Stimulated activated CD4-positive, alpha-beta T cell treated with anti-CD3 and anti-CD28 coated beads, Interleukin-15, amount 100 ng/mL, for 48 hours (primary cell): Measurements from ENCODE around the gene SEPTIN5.

ENCODE experiments used
- DNase-seq, 2 donors: peaks; one replicate each; pipeline ENCODE4 v3.0.0-alpha.2; 2020; ENCODE audit warnings: low read depth in 2 of 2

The SEPTIN5 gene

GRCh38 chr22:19748139-19748538, 33.8 kb downstream of the SEPTIN5 start:
- DNase-seq = no peak

DNA sequence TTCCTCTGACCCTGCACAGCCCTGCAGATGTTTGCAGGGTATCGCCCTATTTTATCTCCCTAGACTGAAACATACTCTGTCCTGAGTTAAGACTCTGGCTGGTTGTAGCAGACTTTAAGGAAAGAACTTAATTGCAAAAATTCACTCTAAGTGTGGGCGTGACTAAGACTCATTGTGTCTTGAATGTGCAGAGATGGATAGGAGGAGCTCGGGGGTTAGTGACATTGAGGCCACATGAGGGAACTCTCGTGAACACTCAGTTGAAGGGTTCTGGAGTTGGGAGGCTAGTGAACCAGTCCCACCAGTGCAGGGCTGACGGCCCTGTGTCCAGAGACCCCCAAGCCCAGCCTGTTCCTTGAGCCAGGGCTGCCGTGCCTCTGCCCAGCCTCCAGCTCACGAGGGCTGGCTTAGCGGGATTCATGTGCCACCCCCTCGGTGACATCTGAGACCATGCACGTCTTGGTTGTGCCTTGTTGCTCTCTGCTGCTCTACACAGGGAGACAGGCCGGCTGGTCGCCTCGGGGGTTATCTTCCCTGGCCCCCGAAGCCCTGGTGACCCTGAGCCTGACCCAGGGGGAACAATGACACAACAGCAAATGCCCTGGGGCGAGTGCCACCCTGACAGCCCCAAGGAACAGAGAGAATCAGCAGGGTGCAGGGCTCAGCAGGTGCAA, 34.8 kb downstream of the SEPTIN5 start:
- no peak for DNase-seq

- DNase-seq = no peak
Measured at GRCh38 chr22:19749876-19750275, 35.6 kb downstream of the SEPTIN5 start.

- no peak for DNase-seq
Measured at GRCh38 chr22:19750507-19751490, 36.5 kb downstream of the SEPTIN5 start.

DNA sequence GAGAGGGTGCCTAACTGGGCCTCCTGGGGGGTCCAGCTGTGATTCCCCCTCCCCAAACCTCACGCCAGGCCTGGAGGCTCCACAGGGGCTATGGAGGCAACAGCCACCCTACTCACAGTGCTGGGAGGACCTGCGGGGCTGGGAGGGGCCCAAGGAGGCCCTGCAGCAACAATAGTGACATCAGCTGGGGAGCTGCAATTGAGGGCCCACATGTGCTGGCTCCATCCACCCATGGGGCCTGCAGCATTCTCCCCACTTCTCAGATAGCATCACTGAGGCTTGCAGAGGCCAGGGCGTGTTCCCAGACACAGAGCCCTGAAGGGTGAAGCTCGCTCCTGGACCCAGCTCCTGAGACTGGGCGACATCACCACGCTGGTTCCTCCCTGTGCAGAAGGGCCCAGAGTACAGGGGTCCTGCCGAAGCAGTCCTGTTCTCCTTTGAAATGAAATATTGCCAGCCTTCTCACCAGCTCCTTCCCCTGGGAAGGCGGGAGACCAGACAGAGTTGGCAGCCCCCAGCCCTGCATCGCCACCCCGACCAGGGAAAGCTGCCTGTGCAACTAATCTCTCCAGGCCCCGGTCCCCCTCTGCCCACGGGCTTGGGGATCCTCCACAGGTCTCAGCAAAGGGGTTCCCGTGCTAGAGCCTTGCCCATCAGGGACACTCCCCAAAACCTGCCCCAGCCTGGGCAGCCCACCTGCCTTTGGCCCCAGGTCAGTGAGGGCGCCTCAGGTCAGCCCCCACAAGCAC, 37.4 kb downstream of the SEPTIN5 start:
- no peak for DNase-seq

- no peak for DNase-seq
Measured at GRCh38 chr22:19753090-19753842, 39.0 kb downstream of the SEPTIN5 start.

DNA sequence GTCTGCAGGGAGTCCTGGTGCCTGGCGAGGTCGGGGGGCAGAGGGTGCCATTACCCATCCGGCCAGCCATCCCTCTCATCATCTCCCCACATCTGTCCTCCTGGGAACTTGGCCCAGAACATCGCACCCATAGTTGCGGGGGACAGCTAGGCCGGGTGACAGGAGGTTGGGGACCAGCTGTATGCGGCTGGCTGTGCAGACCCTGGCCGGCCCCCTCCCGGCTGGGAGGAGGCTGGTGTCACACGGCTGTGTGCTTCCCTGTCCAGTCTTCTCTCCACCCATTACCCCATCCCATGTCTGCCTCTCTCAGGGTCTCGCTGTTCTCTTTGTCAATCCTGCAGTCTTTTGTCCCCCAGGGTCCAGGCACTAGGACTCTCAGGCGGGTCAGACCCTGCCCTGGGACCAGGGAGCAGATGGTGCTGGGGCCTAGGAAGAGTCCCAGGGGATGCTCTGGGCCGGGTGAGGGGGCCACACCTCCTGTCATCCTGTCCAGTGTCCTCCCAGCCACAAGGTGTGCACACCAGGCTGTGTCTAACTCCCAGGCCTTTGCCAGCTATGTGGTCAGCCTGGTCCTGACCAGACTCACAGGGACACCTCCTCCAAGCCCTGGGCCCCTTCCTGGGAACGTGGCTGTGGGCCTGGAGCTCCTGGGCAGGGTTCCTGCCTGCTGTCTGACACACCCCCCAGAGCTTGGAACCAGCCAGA, 39.8 kb downstream of the SEPTIN5 start:
- DNase-seq = no peak

GRCh38 chr22:19754701-19755144, 40.4 kb downstream of the SEPTIN5 start:
- no peak for DNase-seq

DNA sequence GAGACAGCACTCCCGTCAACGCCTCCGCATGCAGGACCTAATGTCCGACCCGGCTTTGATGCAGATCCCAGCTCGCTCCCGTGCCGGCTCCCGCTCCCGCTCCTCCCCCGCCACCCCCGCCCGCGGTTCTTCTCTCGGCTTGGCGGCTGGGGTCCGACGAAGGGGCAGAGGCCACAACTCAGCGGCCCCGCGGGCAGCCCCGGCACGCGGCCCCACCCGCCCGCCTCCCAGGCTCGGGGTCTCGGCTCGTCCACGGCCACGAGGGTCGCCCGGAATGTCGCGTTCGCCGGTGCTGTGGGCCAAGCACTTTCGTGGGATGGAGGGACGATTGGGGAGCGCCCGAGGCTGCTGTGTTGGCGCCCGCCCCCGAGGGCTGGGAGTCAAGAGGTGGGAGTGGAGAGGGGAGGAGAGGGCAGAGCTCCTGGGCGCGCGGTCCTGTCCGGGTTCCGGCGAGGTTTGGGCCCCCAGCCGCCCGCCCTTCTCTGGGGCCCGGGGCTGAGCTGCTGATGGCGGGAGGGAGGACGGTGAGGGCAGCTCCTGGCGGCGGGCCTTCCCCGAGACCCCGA, 40.9 kb downstream of the SEPTIN5 start:
- DNase-seq = no peak

- DNase-seq = no peak
Measured at GRCh38 chr22:19755722-19756287, 41.5 kb downstream of the SEPTIN5 start.

DNA sequence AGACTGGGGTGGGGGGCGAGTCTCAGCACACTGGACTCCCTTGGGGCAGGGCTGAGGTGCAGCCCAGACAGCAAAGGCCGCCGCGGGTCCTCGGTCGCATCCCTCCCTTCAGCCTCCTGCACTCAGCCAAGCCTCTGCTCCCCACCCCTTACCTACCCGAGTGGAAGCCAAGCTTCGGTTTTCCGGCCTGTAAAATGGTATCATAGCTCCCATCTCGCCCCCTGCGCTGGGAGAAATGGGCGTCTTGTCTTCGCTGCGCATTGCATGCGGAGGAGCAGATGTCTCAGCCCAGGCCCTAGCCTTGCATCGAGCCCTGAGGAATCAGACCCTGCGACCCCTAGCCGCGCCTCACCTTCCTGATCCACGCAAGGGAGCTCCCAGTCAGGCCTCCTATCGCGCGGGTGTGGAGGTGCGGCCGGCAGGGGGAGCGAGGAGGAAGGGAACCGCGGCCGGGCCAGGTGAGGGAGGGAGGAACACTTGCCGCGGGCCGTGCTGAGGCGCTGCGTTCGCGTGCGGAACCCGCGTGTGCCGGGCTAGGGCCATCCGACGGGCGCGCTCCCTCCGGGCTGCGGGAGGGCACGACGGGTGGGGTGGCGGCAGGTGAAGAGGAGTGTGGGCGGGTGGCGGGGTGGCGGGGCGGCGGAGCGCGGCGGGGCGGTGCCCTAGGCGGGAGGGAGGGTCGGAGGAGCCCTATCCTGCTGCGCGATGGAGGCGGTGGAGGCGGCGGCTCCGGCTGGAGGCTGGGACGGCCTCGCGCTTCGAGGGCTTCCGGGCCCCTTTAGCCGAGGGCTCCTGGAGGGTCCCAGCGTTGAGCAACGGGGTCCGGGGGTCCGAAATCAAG, 42.2 kb downstream of the SEPTIN5 start:
- peak; percentile 24 to 49 for DNase-seq

GRCh38 chr22:19757140-19757984, 43.1 kb downstream of the SEPTIN5 start:
- DNase-seq = no peak

- no peak for DNase-seq
Measured at GRCh38 chr22:19757985-19758895, 43.9 kb downstream of the SEPTIN5 start.

DNA sequence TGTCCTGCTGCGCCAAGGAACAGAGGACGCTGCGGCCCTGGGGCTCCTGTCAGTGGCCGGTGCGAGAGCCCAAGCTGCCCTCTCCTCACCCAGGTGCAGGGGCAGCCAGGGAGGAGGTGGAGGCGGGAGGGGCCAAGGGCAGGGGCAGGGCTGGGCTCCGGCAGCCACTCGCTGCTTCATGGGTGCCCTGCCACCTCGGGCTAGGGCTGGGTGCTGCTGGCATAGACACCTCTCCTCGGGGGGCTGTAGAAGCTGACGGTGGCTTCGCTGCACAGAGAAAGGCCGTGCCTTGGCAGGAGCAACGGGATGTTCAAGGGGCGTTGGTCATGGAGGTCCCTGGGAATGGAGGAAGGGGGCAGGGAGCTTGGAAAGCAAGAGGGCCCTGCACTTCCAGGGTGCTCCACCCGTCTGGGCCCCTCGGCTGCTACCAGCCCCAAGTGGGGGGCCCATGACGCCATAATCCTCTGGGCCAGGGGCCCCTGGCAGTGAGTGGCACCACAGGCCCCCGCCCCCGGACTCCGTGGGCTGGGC, 44.7 kb downstream of the SEPTIN5 start:
- no peak for DNase-seq

DNA sequence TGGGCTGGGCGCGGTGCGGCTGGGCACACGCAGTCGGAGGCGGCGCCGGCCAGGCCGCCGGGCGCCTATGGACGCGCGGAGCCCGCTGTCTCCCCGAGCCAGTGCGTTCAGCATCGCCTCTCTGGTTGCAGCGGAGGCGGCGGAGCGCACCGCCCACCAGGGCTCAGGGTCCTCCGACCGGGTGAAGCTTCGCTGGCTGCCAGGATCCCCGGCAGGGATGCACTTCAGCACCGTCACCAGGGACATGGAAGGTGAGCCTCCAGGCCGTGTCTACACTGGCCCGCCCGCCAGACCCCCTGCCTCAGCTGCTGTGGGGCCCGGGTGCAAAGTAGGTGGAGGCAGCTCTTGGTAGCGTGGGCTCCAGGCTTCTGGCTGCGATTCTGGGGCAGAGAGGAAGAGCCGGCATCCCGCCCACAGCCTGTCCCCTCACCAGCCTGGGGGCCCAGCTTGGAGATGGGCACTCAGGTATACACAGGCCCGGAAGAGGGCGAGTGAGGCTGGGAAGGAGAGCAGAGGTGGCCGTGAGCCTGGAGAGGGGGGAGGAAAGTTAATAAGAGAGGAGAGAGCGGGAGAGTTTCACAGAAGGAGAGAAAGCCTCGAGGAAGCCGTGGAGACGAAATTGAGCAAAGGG, 45.2 kb downstream of the SEPTIN5 start:
- DNase-seq = no peak
